SU-DHL-6 (cell line): ENCODE data around the gene HDAC5.

ENCODE experiments used
- H2AFZ ChIP-seq: fragments of 200-600 bp; sonication (generic); 2 replicates; pipeline ENCODE4 v1.6.1; 2014; ENCODE audit warnings: low read depth, mild to moderate bottlenecking, moderate library complexity, mixed read lengths, antibody characterized with exemption, low read length; ENCODE audit not compliant: severe bottlenecking
- H3F3A ChIP-seq: fragments of 200-600 bp; shearing (Covaris generic); 2 replicates; pipeline ENCODE4 v1.6.0; 2016; ENCODE audit warnings: antibody characterized with exemption, mild to moderate bottlenecking; ENCODE audit not compliant: insufficient read depth
- H3K27ac ChIP-seq: fragments of 200-600 bp; sonication (generic); 2 replicates; pipeline ENCODE4 v1.5.1; 2016; ENCODE audit warnings: low read depth, mild to moderate bottlenecking, low read length, moderate library complexity, mixed read lengths
- H3K27me3 ChIP-seq: fragments of 200-600 bp; sonication (generic), shearing (Covaris generic); 2 replicates; pipeline ENCODE4 v1.6.0; 2014; ENCODE audit warnings: mild to moderate bottlenecking, low read length
- H3K36me3 ChIP-seq: fragments of 200-600 bp; sonication (generic); 2 replicates; pipeline ENCODE4 v1.6.1; 2014; ENCODE audit warnings: mild to moderate bottlenecking, low read length, mixed read lengths
- H3K4me2 ChIP-seq: fragments of 300-600, 200-600 bp; shearing (Covaris generic), sonication (generic); 2 replicates; pipeline ENCODE4 v1.6.0; 2014; ENCODE audit warnings: low read length, low read depth, mild to moderate bottlenecking; ENCODE audit not compliant: poor library complexity, severe bottlenecking
- H3K4me3 ChIP-seq: fragments of 200-600 bp; sonication (generic); 2 replicates; pipeline ENCODE4 v1.5.1; 2014; ENCODE audit warnings: antibody characterized with exemption, low read length, mild to moderate bottlenecking, mixed read lengths; ENCODE audit not compliant: insufficient read depth, poor library complexity, severe bottlenecking
- H3K79me2 ChIP-seq: fragments of 200-600 bp; sonication (generic); 2 replicates; pipeline ENCODE4 v1.6.1; 2014; ENCODE audit warnings: mild to moderate bottlenecking, low read length, moderate library complexity; ENCODE audit not compliant: insufficient read depth
- H3K9ac ChIP-seq: fragments of 200-600 bp; sonication (generic); 2 replicates; pipeline ENCODE4 v1.7.0; 2014; ENCODE audit warnings: mild to moderate bottlenecking, low read length
- H3K9me2 ChIP-seq: fragments of 200-600 bp; sonication (generic); replicated peaks from 2 replicates; pipeline ENCODE4 v1.6.1; 2014; ENCODE audit warnings: low read length; ENCODE audit not compliant: insufficient read depth
- H3K9me3 ChIP-seq: fragments of 200-600 bp; sonication (generic); 2 replicates; pipeline ENCODE4 v1.6.1; 2014; ENCODE audit warnings: low read length, mixed read lengths; ENCODE audit not compliant: insufficient read depth
- H4K20me1 ChIP-seq: fragments of 200-600 bp; sonication (generic); 2 replicates; pipeline ENCODE4 v1.6.1; 2014; ENCODE audit warnings: low read depth, mild to moderate bottlenecking, antibody characterized with exemption, low read length, moderate library complexity, mixed read lengths
- EZH2phosphoT487 ChIP-seq: fragments of 200-600 bp; sonication (generic), shearing (Covaris generic); conservative IDR thresholded peaks from 2 replicates; pipeline ENCODE4 v1.6.1; 2018; ENCODE audit warnings: mild to moderate bottlenecking, antibody characterized with exemption, low read length, moderate library complexity, mixed read lengths
- TF ChIP-seq, protein P1 (sequence below): fragments of 200-600 bp; sonication (generic); IDR thresholded peaks from one replicate; pipeline ENCODE4 v1.5.1; 2017; ENCODE audit warnings: antibody characterized with exemption, mild to moderate bottlenecking, low read length, moderate library complexity; ENCODE audit not compliant: insufficient read depth, poor library complexity, severe bottlenecking

The HDAC5 gene

DNA sequence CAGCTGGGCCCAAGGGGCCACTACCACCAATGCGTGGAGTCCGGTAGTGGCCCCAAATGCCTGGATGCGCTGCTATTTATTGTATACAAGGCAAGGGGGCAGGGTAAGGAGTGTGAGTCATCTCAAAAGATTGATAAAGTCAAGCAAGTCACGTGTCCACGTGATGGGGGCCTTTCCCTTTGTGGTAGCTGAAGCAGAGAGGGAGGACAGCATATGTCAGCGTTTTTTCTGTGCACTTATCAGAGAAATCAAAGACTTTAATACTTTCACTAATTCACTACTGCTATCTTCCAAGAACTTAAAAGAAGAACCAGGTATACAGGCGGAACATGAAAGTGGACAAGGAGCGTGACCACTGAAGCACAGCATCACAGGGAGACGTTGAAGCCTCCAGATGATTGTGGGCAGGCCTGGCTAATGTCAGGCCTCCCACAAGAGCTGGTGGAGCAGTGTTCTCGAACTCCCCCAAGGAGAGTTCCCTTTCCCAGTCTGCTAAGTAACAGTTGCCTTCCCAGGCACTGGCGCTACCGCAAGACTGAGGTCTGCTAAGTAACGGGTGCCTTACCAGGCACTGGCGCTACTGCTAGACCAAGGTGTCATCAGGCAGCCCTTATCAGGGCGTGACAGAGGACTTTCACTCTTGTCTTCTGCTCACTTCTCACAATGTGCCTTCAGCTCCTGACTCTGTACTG is 36.2 kb upstream of the HDAC5 start:
- Histone ChIP-seq H3K9me2 (no peaks in the 10 kb centered on the region), H4K20me1 (no peaks in the 10 kb centered on the region), H2AFZ (no peak overlapping the region), H3F3A (no peaks in the 10 kb centered on the region), H3K4me2 (no peak overlapping the region), H3K36me3 (no peaks in the 10 kb centered on the region), H3K27me3 (no peaks in the 10 kb centered on the region), H3K27ac (no peak overlapping the region), H3K4me3 (no peak overlapping the region), H3K79me2 (no peaks in the 10 kb centered on the region), H3K9me3 (no peaks in the 10 kb centered on the region), H3K9ac (no peak overlapping the region)
- TF ChIP-seq EZH2phosphoT487, result no peak
- TF ChIP-seq, protein P1, sequence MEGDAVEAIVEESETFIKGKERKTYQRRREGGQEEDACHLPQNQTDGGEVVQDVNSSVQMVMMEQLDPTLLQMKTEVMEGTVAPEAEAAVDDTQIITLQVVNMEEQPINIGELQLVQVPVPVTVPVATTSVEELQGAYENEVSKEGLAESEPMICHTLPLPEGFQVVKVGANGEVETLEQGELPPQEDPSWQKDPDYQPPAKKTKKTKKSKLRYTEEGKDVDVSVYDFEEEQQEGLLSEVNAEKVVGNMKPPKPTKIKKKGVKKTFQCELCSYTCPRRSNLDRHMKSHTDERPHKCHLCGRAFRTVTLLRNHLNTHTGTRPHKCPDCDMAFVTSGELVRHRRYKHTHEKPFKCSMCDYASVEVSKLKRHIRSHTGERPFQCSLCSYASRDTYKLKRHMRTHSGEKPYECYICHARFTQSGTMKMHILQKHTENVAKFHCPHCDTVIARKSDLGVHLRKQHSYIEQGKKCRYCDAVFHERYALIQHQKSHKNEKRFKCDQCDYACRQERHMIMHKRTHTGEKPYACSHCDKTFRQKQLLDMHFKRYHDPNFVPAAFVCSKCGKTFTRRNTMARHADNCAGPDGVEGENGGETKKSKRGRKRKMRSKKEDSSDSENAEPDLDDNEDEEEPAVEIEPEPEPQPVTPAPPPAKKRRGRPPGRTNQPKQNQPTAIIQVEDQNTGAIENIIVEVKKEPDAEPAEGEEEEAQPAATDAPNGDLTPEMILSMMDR, result no peak

DNA sequence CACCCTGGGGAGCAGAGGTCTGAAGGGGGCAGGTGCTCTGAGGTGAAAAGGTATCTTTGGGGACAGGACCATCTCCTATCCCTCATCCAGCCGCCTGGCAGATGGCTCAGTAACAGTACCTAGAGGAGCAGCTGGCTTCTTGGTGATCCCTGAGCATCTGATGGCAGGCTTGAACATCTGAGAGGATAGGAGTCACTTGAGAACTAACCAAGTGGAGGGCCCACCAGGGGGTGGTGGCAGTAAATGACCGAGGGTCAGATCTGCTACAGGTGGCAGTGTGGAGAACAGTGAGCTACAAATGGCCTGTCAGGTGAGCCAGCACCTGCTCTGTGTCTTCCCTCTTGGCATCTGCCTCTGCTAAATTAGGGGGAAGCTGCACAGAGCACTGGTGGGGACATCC is 32.0 kb upstream of the HDAC5 start:
- Histone ChIP-seq H3F3A (no peaks in the 10 kb centered on the region), H2AFZ (no peak overlapping the region), H4K20me1 (no peaks in the 10 kb centered on the region), H3K9me2 (no peaks in the 10 kb centered on the region), H3K27me3 (no peaks in the 10 kb centered on the region), H3K4me2 (no peak overlapping the region), H3K27ac (no peak overlapping the region), H3K79me2 (0 out of 2 replicates have a peak, but pooled peaks cover 10% of the 10 kb centered on the region), H3K4me3 (no peak overlapping the region), H3K36me3 (no peaks in the 10 kb centered on the region), H3K9me3 (no peaks in the 10 kb centered on the region), H3K9ac (no peak overlapping the region)
- TF ChIP-seq, protein P1, result no peak
- no peak for TF ChIP-seq EZH2phosphoT487

DNA sequence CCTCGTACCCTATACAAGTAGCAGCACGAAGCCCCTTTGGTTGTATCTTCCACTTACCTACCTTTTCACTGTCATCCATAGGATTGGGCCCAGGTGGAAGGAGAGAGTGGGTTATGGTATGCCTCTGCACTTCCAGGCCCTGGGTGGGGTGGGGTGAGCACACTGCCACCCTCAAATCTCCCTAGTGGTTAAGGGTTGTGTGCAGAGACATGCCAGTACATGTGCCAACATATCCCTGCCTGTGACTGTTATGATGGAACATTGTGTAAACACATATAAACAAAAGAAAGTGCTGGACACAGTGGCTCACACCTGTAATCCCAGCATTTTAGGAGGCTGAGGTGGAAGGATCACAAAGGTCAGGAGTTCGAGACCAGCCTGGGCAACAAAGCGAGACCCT is 29.4 kb upstream of the HDAC5 start:
- Histone ChIP-seq H3F3A (no peaks in the 10 kb centered on the region), H3K4me2 (no peak overlapping the region), H3K27me3 (no peaks in the 10 kb centered on the region), H3K9ac (no peak overlapping the region), H4K20me1 (no peaks in the 10 kb centered on the region), H3K27ac (no peak overlapping the region), H3K79me2 (peaks cover 10% of the 10 kb centered on the region; the same call in 1 of the 2 replicates), H3K9me2 (no peaks in the 10 kb centered on the region), H3K4me3 (no peak overlapping the region), H2AFZ (no peak overlapping the region), H3K9me3 (no peaks in the 10 kb centered on the region), H3K36me3 (no peaks in the 10 kb centered on the region)
- TF ChIP-seq, protein P1, result no peak
- TF ChIP-seq EZH2phosphoT487, result no peak
